Endothelial cell of umbilical vein (primary cell): ENCODE measurements around the gene DYNLT3.

Experiments
- EZH2 ChIP-seq: IDR thresholded peaks from 2 replicates; pipeline ENCODE4 v1.6.1; 2012; ENCODE audit warnings: borderline replicate concordance, low read depth, mild to moderate bottlenecking, moderate library complexity, low read length, inconsistent platforms; ENCODE audit not compliant: severe bottlenecking
- MYC ChIP-seq: IDR thresholded peaks from one replicate; pipeline ENCODE4 v1.6.1; 2011; ENCODE audit warnings: mild to moderate bottlenecking, low read depth, low read length
- POLR2A ChIP-seq: IDR thresholded peaks from 2 replicates; pipeline ENCODE4 v1.6.1; 2012; ENCODE audit warnings: low read depth, mild to moderate bottlenecking, control low read depth, low read length
- POLR2AphosphoS5 ChIP-seq: IDR thresholded peaks from 2 replicates; pipeline ENCODE4 v1.6.1; 2012; ENCODE audit warnings: low read depth, mild to moderate bottlenecking, control low read depth, low read length, moderate library complexity; ENCODE audit not compliant: insufficient read depth
- TF ChIP-seq, protein P1 (sequence below), 2 donors: IDR thresholded peaks; 1 replicate in 1 of 2; 2 replicates in 1 of 2; pipeline ENCODE4 v1.5.1; 2011; ENCODE audit warnings: low read length in 2 of 2, mild to moderate bottlenecking in 2 of 2, moderate library complexity in 2 of 2, control low read depth in 1 of 2, inconsistent platforms in 1 of 2, low read depth in 1 of 2; ENCODE audit not compliant: insufficient read depth in 1 of 2; ENCODE audit errors: extremely low read depth in 1 of 2

DNA sequence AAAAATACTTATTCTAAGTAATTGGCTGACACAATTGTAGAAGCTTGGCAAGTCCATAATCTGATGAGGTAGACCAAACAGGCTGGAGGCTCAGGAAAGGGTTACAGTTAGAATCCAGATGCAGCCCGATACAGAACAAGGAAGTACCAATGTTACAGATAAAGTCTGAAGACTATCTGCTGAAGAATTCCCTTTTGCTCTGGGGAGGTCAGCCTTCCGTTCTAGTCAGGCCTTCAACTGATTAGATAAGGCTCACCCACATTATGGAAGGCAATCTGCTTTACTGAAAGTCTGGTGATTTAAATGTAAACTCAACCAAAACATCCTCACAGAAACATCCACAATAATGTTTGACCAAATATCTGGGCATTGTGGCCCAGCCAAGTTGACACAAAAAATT lies 7.4 kb upstream of the DYNLT3 start:
- TF ChIP-seq, protein P1, sequence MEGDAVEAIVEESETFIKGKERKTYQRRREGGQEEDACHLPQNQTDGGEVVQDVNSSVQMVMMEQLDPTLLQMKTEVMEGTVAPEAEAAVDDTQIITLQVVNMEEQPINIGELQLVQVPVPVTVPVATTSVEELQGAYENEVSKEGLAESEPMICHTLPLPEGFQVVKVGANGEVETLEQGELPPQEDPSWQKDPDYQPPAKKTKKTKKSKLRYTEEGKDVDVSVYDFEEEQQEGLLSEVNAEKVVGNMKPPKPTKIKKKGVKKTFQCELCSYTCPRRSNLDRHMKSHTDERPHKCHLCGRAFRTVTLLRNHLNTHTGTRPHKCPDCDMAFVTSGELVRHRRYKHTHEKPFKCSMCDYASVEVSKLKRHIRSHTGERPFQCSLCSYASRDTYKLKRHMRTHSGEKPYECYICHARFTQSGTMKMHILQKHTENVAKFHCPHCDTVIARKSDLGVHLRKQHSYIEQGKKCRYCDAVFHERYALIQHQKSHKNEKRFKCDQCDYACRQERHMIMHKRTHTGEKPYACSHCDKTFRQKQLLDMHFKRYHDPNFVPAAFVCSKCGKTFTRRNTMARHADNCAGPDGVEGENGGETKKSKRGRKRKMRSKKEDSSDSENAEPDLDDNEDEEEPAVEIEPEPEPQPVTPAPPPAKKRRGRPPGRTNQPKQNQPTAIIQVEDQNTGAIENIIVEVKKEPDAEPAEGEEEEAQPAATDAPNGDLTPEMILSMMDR (IDR thresholded peaks at IDR 0.05; ENCODE audit: extremely low read depth in 1 of 2, insufficient read depth in 1 of 2, low read depth in 1 of 2, low read length in 2 of 2): no peak
- TF ChIP-seq POLR2A: no peak
- no peak for TF ChIP-seq POLR2AphosphoS5
- no peak for TF ChIP-seq EZH2
- no peak for TF ChIP-seq MYC
